GM12873 (cell line): ENCODE data around the gene HMGB3.

Source experiments
- CTCF ChIP-seq: IDR thresholded peaks from 2 replicates; pipeline ENCODE4 v1.5.1; 2012; ENCODE audit warnings: low read depth, mild to moderate bottlenecking, moderate library complexity, low read length, control low read depth; ENCODE audit not compliant: insufficient read depth; ENCODE audit errors: missing control alignments

The HMGB3 gene

GRCh38 chrX:150942942-150943594 lies 40.1 kb upstream of the HMGB3 start:
- TF ChIP-seq CTCF = no peak

- TF ChIP-seq CTCF = no peak
Observed at GRCh38 chrX:150944233-150944632, 38.9 kb upstream of the HMGB3 start.

GRCh38 chrX:150954951-150955350 lies 28.2 kb upstream of the HMGB3 start:
- TF ChIP-seq CTCF = no peak

- TF ChIP-seq CTCF = no peak
Observed at GRCh38 chrX:150955590-150955989, 27.5 kb upstream of the HMGB3 start.

- TF ChIP-seq CTCF = no peak
Observed at GRCh38 chrX:150958177-150958576, 25.0 kb upstream of the HMGB3 start.

GRCh38 chrX:150959557-150959956 lies 23.6 kb upstream of the HMGB3 start:
- TF ChIP-seq CTCF = no peak

- no peak for TF ChIP-seq CTCF
Observed at GRCh38 chrX:150961631-150962030, 21.5 kb upstream of the HMGB3 start.
